ENCODE measurements around the gene POLQ.

The POLQ gene

DNA sequence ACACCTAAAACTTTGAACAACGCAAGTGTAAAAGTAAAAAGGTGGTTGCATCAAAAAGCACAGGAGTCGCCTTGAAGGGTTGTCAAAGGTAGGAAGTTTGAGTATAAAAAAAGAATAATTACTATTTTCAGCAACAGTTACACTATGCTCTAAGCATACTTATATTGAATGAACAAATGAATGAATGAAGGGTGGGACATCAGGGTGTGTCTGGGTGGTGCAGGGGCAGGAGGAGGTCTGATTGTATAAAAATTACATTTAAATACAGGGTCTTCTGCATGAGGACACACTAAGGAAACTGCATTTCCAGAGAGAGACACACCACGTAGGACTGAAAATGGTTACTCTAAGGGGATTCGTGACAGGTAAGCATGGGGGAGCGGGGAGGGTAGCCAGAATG is 21.9 kb upstream of the POLQ start, which contains the start of gene ARGFX:
TSS of gene ARGFX (plus strand) at position 301 of the 400 bp plus-strand sequence. CDS start 2,765 bp downstream, outside the sequence.
- TF ChIP-seq, protein P1, sequence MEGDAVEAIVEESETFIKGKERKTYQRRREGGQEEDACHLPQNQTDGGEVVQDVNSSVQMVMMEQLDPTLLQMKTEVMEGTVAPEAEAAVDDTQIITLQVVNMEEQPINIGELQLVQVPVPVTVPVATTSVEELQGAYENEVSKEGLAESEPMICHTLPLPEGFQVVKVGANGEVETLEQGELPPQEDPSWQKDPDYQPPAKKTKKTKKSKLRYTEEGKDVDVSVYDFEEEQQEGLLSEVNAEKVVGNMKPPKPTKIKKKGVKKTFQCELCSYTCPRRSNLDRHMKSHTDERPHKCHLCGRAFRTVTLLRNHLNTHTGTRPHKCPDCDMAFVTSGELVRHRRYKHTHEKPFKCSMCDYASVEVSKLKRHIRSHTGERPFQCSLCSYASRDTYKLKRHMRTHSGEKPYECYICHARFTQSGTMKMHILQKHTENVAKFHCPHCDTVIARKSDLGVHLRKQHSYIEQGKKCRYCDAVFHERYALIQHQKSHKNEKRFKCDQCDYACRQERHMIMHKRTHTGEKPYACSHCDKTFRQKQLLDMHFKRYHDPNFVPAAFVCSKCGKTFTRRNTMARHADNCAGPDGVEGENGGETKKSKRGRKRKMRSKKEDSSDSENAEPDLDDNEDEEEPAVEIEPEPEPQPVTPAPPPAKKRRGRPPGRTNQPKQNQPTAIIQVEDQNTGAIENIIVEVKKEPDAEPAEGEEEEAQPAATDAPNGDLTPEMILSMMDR (IDR thresholded peaks at IDR 0.05; ENCODE audit: control insufficient read depth, extremely low read depth, insufficient read depth), result no peak
- H3K4me3 ChIP-seq (ENCODE audit: low read depth, low read length), result no peak within 1 kb of the TSS
- DNase-seq (ENCODE audit: low read depth), result no peak

DNA sequence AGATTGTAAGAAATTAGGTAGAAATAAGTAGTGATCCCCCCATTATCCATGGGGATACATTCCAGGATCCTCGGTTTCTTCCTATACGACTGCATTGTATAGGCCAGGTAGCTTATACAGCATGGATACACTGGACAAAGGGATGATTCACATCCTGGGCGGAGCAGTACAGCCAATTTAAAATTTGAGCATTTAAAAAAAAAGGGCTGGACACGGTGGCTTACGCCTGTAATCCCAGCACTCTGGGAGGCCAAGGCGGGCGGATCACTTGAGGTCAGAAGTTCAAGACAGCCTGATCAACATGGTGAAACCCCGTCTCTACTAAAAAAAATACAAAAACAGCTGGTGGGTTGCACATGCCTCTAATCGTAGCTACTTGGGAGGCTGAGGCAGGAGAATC is 21.0 kb upstream of the POLQ start:
- TF ChIP-seq, protein P1 (IDR thresholded peaks at IDR 0.05; ENCODE audit: control insufficient read depth, extremely low read depth, insufficient read depth), result no peak
- no peak overlapping the region for H3K4me3 ChIP-seq (ENCODE audit: low read depth, low read length)
- no peak for DNase-seq (ENCODE audit: low read depth)

DNA sequence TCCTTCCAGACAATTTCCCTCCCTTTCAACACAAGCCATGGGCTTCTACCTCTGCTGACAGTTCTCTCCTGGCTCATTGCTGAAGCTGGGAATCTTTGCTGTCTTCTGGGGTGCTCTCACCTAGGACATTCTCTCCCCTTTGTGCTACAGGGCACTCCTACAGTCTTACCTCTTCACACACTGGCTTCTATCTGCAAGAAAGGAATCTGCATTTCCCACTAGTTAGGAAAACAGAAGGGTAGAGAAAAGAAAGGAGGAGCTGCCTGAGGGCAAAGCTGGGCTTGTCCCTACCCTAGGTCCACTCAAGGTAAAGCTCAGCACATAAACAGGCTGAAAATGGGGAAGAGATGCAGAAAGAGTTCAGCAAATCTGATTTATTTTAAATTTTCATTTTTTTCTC is 16.4 kb upstream of the POLQ start:
- TF ChIP-seq, protein P1 (IDR thresholded peaks at IDR 0.05; ENCODE audit: control insufficient read depth, extremely low read depth, insufficient read depth), result no peak
- no peak overlapping the region for H3K4me3 ChIP-seq (ENCODE audit: low read depth, low read length)
- DNase-seq (ENCODE audit: low read depth), result no peak

DNA sequence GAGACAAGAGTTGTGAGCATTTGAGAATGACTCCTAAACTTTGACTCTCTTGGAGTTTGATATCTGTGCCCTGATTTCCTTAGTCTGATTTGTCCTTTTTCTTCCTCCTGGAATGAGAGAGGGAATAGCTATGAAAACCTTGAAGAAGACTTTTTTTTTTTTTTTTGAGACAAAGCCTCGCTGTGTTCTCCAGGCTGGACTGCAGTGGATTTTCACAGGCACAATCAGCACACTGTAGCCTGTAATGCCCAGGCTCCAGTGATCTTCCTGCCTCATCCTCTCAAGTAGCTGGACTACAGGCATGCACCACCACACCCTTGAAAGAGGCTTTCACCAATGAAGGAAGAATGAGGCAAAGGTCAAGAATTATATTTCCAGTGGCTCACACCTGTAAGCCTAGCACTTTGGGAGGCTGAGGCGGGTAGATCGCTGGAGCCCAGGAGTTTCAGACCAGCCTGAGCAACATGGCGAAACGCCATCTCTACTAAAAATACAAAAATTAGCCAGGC is 11.7 kb upstream of the POLQ start:
- no peak for DNase-seq (ENCODE audit: low read depth)
- TF ChIP-seq, protein P1 (IDR thresholded peaks at IDR 0.05; ENCODE audit: control insufficient read depth, extremely low read depth, insufficient read depth), result no peak

DNA sequence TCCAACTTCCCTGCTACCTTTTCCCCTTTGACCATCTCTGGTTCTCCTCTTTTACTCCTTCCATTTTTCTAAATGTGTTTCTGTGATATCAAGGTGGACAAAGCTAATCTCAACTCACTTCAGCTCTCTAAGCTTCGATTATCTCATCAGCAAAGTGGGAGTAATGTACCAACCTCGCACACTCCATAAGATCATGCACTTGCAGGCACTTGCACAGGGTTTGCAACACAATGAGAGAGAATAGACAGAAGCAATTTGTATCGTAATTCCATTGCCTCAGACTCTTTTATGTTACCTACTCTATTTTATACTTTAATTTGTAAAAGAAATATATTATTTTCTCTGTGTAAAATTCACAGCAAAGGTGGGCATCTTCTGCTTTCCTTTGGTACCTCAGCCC is 7.0 kb upstream of the POLQ start:
- no peak overlapping the region for H3K4me3 ChIP-seq (ENCODE audit: low read depth, low read length)
- TF ChIP-seq, protein P1 (IDR thresholded peaks at IDR 0.05; ENCODE audit: control insufficient read depth, extremely low read depth, insufficient read depth), result no peak
- no peak for DNase-seq (ENCODE audit: low read depth)

More for the DNA sequence above, 11.7 kb upstream of the POLQ start:
- H3K4me3 ChIP-seq (ENCODE audit: low read depth, low read length), result no peak overlapping the region

DNA sequence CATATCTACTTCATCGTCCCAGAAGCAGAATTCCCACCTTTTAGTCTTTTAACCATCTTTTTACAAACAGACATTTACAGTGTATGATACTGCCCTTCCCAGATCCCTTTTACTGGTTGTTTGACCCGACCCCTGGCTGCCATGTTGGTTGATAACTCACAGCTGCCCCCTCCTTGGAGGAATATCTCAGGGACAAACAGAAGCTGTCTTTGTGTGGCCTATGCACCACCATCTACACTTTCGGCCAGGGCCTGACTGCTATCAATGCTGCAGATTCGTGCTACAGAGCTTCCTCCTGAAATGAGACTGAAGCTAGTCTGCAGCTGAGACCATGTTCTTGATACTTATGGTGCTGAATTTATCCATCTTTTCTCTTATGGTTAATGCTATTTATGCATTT is 6.6 kb upstream of the POLQ start:
- no peak for DNase-seq (ENCODE audit: low read depth)
- TF ChIP-seq, protein P1 (IDR thresholded peaks at IDR 0.05; ENCODE audit: control insufficient read depth, extremely low read depth, insufficient read depth), result no peak
- H3K4me3 ChIP-seq (ENCODE audit: low read depth, low read length), result no peak overlapping the region

DNA sequence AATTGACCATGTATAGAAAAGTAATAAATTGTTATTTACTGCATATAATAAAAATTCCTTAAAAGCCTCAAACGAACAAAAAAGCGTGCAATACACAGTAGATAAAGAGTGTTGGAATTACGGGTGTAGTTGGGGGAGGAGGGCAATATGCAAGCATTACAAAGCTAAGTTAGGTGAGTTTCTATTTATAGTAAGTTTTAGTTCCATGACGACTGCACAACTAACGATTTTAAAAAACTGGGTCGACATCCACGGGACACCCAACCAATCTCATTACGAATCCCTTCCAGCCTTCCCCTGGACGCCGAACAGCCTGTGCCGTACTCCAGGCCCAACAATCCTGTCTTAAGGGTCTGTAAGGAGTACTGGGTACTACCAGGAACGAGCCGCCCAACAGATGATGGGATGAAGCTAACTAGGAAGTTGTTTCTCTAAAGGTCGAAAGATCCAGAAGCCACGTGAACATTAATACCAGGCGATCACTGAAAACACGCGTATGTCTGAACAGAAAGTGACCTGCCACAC is 677 bp downstream of the POLQ start:
- no peak for DNase-seq (ENCODE audit: low read depth)
- TF ChIP-seq, protein P1 (IDR thresholded peaks at IDR 0.05; ENCODE audit: control insufficient read depth, extremely low read depth, insufficient read depth), result no peak
- H3K4me3 ChIP-seq (ENCODE audit: low read depth, low read length), result peak overlapping the region; percentile 83
